Muscle of leg (tissue), 11 donors: Measurements from ENCODE around the gene IL26. TPM values are rescaled to one million over a fixed set of nuclear protein-coding genes. Genes with fewer than 3 reads are reported as not detected.
"Not testable (repeated sequence)": the region's sequence is repeated elsewhere in the genome, so short reads cannot be mapped to it uniquely, and the experiment has no call there.

Experiments
- DNase-seq: peaks from one replicate; pipeline ENCODE4 v3.0.0; 2013
- H3K27ac ChIP-seq: one replicate; pipeline ENCODE4 v1.5.1; 2013; ENCODE audit warnings: mild to moderate bottlenecking, low read length, control low read depth
- H3K27me3 ChIP-seq: one replicate; pipeline ENCODE4 v1.6.1; 2013; ENCODE audit warnings: low read length; ENCODE audit not compliant: control insufficient read depth, insufficient read depth
- H3K36me3 ChIP-seq: one replicate; pipeline ENCODE4 v1.6.1; 2013; ENCODE audit warnings: low read length; ENCODE audit not compliant: control insufficient read depth, insufficient read depth
- H3K4me1 ChIP-seq: one replicate; pipeline ENCODE4 v1.6.1; 2013; ENCODE audit warnings: low read length; ENCODE audit not compliant: control insufficient read depth, insufficient read depth
- H3K4me3 ChIP-seq: one replicate; pipeline ENCODE4 v1.5.1; 2013; ENCODE audit warnings: low read length, control low read depth
- H3K9me3 ChIP-seq: replicated peaks from 2 replicates; pipeline ENCODE4 v1.6.1; 2013; ENCODE audit warnings: low read depth, low read length; ENCODE audit not compliant: control insufficient read depth
- WGBS: methylation state at CpG from one replicate; pipeline ENCODE4 v1.1.5; 2013; ENCODE audit warnings: missing lambda C conversion rate; ENCODE audit not compliant: insufficient coverage; 5-methylcytosine and 5-hydroxymethylcytosine counted together
- polyA plus RNA-seq, 8 donors: library from polyadenylated mRNA; unstranded; fragments of 120-200 nt; gene quantifications; one replicate each; pipeline versions ENCODE4 v1.2.1 to v1.2.3, GENCODE V29; 2013; ENCODE audit warnings: inconsistent platforms in 1 of 8, low replicate concordance in 1 of 8; ENCODE audit not compliant: insufficient read length in 8 of 8, insufficient read depth in 1 of 8
- total RNA-seq: library from RNA; stranded (reverse); fragments of 120-200 nt; gene quantifications from one replicate; pipeline ENCODE4 v1.2.4, GENCODE V29; 2013

The IL26 gene
- total and polyA plus RNA-seq, 9 donors, result not detected

GRCh38 chr12:68231229-68231628, 5.6 kb upstream of the IL26 start:
- peaks cover 2% of the 10 kb centered on the region for H3K27me3 ChIP-seq
- H3K36me3 ChIP-seq, result no peaks in the 10 kb centered on the region

GRCh38 chr12:68229956-68230355, 4.3 kb upstream of the IL26 start:
- Histone ChIP-seq H3K4me3 (no peak overlapping the region), H3K4me1 (no peaks in the 10 kb centered on the region), H3K9me3 (no peaks in the 10 kb centered on the region), H3K27ac (no peak overlapping the region), H3K27me3 (peaks cover 2% of the 10 kb centered on the region), H3K36me3 (no peaks in the 10 kb centered on the region)
- 90% methylated on average over 2 of the region's 2 CpGs for WGBS
- DNase-seq, result no peak

More at GRCh38 chr12:68231229-68231628, 5.6 kb upstream of the IL26 start:
- Histone ChIP-seq H3K4me3 (no peak overlapping the region), H3K27ac (no peak overlapping the region), H3K4me1 (no peaks in the 10 kb centered on the region), H3K9me3 (no peaks in the 10 kb centered on the region)
- no peak for DNase-seq

GRCh38 chr12:68227356-68227755, 1.7 kb upstream of the IL26 start:
- Histone ChIP-seq H3K4me1 (peaks cover 5% of the 10 kb centered on the region), H3K27ac (no peak overlapping the region), H3K36me3 (no peaks in the 10 kb centered on the region), H3K27me3 (no peaks in the 10 kb centered on the region), H3K9me3 (no peaks in the 10 kb centered on the region), H3K4me3 (no peak overlapping the region)
- DNase-seq, result no peak
- no CpG with 5 or more reads among the region's 3 CpGs for WGBS

- Histone ChIP-seq H3K36me3 (no peaks in the 10 kb centered on the region), H3K27ac (no peak overlapping the region), H3K4me1 (peaks cover 7% of the 10 kb centered on the region), H3K4me3 (no peak overlapping the region), H3K27me3 (no peaks in the 10 kb centered on the region), H3K9me3 (no peaks in the 10 kb centered on the region)
- WGBS, result no CpG with 5 or more reads among the region's 3 CpGs
- DNase-seq, result no peak
Measured at GRCh38 chr12:68224613-68225285, 861 bp downstream of the IL26 start.

- H3K4me3 ChIP-seq, result no peak overlapping the region
- no peak overlapping the region for H3K27ac ChIP-seq
Measured at GRCh38 chr12:68223067-68223747, 2.4 kb downstream of the IL26 start.

GRCh38 chr12:68222326-68222725, 3.3 kb downstream of the IL26 start:
- H3K9me3 ChIP-seq, result no peaks in the 10 kb centered on the region
- H3K27me3 ChIP-seq, result no peaks in the 10 kb centered on the region
- H3K36me3 ChIP-seq, result no peaks in the 10 kb centered on the region
- peaks cover 7% of the 10 kb centered on the region for H3K4me1 ChIP-seq
- peak; percentile 46 for DNase-seq
- no peak overlapping the region for H3K4me3 ChIP-seq
- no peak overlapping the region for H3K27ac ChIP-seq
- 43% methylated on average over 3 of the region's 6 CpGs for WGBS

More at GRCh38 chr12:68223067-68223747, 2.4 kb downstream of the IL26 start:
- WGBS, result 0% methylated on average over 4 of the region's 12 CpGs
- no peaks in the 10 kb centered on the region for H3K27me3 ChIP-seq
- no peaks in the 10 kb centered on the region for H3K36me3 ChIP-seq
- DNase-seq, result peak; percentile 90
- peaks cover 7% of the 10 kb centered on the region for H3K4me1 ChIP-seq
- no peaks in the 10 kb centered on the region for H3K9me3 ChIP-seq

- Histone ChIP-seq H3K27ac (no peak overlapping the region), H3K27me3 (no peaks in the 10 kb centered on the region)
- no CpG with 5 or more reads among the region's 1 CpG for WGBS
Measured at GRCh38 chr12:68221497-68221896, 4.1 kb downstream of the IL26 start.

GRCh38 chr12:68210875-68211274, 14.7 kb downstream of the IL26 start:
- no peaks in the 10 kb centered on the region for H3K4me1 ChIP-seq
- H3K4me3 ChIP-seq, result no peak overlapping the region
- H3K9me3 ChIP-seq, result no peaks in the 10 kb centered on the region
- no CpG with 5 or more reads among the region's 2 CpGs for whole genome bisulfite sequencing
- no peak for DNase-seq
- H3K27ac ChIP-seq, result no peak overlapping the region
- no peaks in the 10 kb centered on the region for H3K36me3 ChIP-seq
- no peaks in the 10 kb centered on the region for H3K27me3 ChIP-seq

More at GRCh38 chr12:68221497-68221896, 4.1 kb downstream of the IL26 start:
- no peaks in the 10 kb centered on the region for H3K9me3 ChIP-seq
- DNase-seq, result no peak
- no peaks in the 10 kb centered on the region for H3K36me3 ChIP-seq
- H3K4me1 ChIP-seq, result peaks cover 7% of the 10 kb centered on the region
- no peak overlapping the region for H3K4me3 ChIP-seq

- H3K27ac ChIP-seq, H3K36me3 ChIP-seq, H3K4me3 ChIP-seq, DNase-seq, H3K27me3 ChIP-seq, H3K4me1 ChIP-seq, H3K9me3 ChIP-seq: not testable (repeated sequence)
- 25% methylated on average over 8 of the region's 12 CpGs for whole genome bisulfite sequencing
Measured at GRCh38 chr12:68209048-68209728, 16.4 kb downstream of the IL26 start.

- no peak for DNase-seq
- no peaks in the 10 kb centered on the region for H3K9me3 ChIP-seq
- H3K27me3 ChIP-seq, result no peaks in the 10 kb centered on the region
- no peaks in the 10 kb centered on the region for H3K36me3 ChIP-seq
- H3K27ac ChIP-seq, result no peak overlapping the region
- H3K4me1 ChIP-seq, result no peaks in the 10 kb centered on the region
- H3K4me3 ChIP-seq, result no peak overlapping the region
Measured at GRCh38 chr12:68207276-68207675, 18.3 kb downstream of the IL26 start.
